Stimulated activated CD8-positive, alpha-beta memory T cell treated with anti-CD3 and anti-CD28 coated beads, Interleukin-12 subunit alpha, Interleukin-12 subunit beta, amount 100 ng/mL, for 1 hour (primary cell): ENCODE measurements around the gene FAM131B.
"Not testable (repeated sequence)": the region's sequence is repeated elsewhere in the genome, so short reads cannot be mapped to it uniquely, and the experiment has no call there.

ENCODE experiments used
- DNase-seq: peaks from one replicate; pipeline ENCODE4 v3.0.0-alpha.2; 2020; ENCODE audit warnings: low read depth

FAM131B gene

DNA sequence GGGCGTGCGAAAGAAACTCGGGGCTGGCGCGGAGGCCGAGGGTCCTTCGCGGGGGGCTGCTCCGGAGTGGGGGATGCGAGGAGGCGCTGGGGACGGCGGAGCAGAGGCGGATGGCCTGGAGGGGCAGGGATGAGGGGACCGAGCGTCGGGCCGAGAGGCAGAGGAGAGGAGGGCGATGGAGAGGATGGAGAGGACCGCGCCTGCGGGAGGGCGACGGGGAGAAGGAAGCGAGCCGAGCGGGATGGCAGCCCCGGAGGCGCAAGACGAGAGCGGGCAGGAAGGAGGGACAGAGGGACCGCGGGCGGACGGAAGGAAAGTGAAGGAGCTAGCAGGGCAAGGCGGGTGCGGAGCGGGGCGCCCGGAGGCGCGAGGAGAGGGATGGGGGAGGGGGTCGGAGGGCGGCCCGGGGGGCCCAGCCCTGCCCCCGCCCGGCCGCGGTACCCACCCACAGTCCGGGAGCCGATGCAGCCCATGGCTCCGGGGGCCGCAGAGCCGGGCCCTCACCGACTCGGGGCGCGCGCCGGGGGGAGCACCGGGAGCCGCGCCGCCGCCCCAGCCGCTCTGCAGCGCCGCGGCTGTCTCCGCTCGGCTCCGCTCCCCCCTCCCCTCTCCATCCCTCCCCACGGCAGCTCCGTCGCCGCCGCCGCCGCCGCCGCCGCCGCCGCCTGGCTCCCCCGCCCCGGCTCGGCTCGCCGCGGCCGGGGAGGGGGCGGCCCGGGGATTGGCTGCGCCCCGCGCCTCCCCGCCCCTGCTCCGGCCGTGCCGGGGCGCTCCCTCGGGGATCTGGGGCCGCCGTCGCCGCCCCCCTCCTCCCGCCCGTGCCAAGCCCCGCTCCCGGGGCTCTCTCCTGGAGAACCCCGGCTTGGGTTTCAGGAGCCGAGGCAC, at the start of gene FAM131B:
Gene FAM131B (minus strand): TSS at position 583 of the 885 bp plus-strand sequence. CDS start 110 bp downstream, at position 473.
- DNase-seq, result no peak

DNA sequence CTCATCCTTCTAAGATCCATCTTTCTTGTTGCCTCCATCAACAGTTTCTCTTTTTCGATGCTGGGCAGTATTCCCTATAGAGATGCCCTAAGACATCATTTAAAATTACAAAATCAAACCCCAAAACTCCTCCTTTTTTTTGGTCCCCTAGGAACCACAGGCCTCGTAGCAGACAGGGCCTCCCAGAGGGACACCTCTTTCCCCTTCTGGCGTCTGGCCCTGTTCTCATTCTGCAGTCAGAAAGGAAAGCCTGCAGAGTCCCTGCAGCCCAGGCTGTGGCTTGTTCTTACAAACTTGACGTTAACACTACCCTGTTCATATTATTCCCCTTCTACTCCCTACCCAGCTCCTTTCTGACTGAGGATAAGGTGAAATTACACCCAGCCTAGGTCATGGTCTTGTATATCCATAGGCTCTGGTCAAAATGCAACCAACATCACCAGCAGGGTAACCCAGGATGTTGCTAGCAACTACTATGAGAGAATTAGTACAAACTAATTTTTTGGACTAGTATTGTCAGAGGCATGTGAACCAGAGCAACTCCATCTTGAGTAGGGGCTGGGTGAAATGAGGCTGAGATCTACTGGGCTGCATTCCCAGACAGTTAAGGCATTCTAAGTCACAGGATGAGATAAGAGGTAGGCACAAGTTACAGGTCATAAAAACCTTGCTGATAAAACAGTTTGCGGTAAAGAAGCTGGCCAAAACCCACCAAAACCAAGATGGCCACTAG, 49.6 kb upstream of the FAM131B start:
- no peak for DNase-seq

DNA sequence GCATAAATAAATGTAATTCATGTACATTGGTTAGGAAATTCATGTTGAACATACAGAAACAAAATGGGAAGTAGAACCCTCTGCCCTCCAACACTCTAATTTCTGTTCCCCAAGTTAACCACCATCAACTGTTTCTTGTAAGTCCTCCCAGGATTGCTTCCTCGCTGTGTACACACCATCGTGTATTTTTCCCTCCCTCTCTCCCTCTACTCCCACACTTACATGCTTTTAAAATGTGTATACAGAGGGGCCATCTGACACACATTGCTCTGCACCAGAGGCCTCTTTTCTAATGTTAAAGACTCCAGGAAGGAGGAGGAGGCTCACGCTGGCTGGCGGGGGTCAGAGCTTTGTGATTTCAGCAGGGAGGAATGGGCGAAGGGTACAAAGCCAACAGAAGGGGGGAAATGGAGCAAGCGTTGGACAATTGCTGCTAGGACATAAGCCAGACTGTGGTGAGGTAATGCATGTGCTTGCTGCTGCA, 48.0 kb upstream of the FAM131B start:
- no peak for DNase-seq

DNA sequence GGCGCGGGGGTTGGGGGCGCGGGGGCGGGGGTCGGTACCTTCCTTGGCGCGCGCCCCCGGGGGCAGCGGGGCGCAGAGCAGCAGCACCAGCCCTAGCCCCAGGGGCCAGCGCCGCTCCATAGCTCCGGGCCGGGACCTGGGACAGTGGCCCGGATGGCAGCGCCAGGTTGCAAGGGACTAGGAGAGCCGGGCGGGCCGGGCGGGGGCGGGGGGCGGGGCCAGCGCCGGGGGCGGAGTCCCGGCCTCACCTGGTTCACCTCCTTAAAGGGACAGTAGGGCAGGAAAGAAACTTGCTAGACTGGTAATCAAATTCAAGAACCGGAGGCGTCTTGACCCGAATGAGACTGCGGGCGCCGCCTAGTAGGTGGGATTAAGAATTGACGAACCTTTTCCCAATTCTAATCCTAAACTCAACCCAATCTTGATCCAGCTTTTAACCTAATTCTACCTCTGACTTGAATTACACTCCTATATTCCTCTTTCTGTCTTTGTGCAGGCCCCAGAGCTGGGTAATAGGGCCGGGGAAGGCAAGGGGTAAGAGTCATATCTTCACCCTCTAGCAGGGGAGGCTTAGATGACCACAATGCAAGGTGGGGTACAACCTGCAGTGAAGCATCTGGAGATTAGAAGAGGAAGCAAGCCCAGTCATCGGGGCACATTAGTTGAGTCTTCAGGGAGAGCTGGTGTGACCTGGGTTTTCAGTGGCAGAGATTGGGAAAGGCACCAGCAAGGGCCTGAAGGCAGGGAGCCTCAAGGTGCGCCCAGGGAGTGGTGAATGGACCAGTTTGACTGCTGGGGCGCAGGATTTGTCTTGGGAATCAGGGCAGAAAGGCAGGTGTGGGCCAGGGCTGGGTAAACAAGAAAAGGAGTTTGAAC, 46.4 kb upstream of the FAM131B start, which contains the start of gene EPHA1:
Gene EPHA1 (minus strand): TSS at position 171 of the 876 bp plus-strand sequence. CDS start 51 bp downstream, at position 120.
- peak; percentile 31 for DNase-seq

DNA sequence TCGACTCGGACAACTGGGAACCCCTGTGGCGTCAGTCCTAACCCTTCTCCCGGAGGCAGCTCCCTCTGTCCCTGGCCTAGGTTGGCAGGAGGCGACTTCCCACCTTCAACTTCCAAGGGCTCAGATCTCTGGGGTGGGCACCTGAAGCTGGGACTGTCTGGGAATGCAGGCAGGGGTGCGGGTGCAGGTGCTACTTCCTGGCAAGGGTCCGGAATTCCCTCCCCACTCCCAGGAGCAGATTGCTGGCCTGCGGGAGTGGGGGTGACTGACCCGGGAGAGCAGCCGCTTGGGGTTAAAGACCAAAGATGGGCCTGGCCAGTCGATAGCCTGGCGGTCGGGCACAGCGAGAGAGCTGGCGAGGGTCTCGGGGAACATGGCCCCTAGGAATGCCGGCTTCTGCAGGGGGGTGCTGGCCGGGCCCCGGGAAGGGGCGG, 45.8 kb upstream of the FAM131B start:
- no peak for DNase-seq

DNA sequence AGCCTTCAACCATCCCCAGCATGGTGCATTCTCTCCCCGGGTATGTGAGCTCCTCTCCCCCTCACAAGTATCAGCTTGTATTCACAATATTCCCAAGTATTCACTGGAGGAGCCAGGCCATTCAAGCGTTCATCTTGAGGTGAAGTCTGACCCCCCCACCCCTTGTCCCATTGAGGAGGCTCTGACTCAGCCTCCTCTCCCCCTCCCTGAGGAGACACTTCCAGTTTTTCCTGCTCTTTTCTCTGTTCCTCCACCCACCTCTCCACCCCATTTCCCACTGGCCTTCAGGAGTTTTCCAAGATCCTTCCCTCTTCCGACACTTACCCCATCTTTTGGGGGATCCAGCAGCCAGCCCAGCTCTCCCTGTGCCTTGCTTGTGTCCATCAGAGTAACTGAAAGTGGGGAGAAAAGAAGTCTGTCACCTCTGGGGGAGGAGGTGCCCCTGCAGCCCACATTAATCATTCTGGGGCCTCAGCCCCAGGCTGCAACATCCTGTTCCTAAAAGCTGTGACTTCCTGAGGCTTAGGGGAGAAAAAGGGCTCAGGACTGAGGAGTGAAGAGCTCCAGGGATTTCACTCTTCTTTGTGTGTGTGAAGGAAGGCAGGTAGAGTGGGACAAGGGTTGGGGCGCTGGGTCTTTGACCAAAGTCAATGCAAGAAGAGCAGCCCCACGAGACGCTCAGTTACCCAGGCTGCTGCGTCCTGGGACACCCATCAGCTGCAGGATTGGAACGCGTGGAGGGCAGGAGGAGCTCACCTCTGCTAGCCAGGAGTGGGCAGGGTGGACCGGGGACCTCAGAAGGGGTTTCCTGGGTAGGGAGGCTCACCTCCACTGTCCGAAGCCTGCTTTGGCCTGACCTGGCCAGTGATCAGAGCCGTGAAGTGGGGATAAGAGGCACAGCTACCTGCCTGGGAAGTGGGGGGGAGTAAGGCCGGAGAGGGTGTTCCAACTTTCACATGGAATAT, 45.1 kb upstream of the FAM131B start:
- DNase-seq, result no peak

DNA sequence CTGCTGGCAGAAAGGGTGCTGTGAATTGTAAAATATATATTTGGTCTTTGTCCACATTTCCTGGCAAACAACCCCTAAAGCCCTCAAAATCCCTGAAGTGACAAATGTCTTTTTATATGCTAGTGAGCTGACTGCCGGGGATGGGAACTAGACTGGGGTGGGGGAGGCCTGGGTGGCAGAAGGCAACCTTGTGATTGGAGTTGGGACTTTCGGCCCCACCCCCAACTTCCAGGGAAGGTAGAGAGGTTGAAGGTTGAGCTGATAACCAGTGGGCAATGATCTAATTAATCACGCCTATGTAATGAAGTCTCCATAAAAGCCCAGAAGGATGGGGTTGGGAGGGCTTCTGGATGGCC, 43.5 kb upstream of the FAM131B start:
- no peak for DNase-seq

DNA sequence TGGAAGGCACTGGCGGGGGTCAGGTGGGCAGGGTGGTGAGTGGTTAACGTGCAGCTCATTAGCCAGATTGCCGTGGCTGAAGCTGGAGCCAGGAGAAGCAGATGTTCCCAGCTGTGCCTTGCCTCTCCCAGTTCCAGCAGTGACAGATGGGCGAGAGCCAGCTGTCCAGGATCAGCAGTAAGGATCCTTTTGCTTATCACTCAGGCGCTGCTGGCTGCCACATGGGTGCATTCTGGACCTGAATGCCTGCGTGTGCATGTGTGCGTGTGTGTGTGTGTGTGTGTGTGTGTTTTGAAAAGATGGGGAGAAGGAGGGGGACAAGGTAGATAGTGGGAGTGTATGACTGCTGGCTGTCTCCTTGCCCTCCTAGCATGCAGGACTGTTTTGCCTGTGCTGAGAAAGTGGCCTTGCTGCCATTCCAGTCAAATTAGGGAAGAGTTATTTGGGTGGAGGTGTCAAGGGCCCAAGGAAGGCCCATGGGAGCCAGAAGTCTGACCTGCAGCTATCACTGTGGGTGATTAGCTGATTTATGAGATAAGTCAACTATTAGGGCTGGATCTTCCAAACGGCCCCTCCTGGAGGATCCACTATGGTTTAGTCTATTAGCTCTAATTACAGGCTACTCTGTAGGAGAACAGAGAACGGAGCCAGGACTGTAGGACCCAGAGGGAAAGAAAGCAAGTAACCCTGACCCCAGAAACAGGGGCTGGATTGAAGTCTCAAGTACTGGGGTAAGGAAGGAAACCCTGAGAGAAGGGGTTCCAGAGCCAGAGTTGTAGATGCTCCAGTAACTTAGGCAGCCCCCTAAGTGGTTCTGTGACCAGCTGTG, 42.9 kb upstream of the FAM131B start:
- DNase-seq, result no peak

DNA sequence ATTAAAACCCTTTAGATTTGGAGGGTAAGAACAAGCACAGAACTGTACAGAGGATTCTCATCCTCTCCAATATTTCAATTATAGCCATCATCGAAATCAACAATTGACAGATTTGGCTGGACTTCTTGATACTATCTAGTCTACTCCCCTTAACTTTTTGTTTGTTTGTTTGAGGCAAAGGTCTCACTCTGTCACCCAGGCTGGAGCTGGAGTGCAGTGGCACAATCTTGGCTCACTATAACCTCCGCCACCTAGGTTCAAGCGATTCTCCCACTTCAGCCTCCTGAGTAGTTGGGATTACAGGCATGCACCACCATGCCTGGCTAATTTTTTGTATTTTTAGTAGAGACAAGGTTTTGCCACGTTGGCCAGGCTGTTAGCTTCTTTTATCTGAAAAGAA, 39.7 kb upstream of the FAM131B start:
- not testable (repeated sequence) for DNase-seq

DNA sequence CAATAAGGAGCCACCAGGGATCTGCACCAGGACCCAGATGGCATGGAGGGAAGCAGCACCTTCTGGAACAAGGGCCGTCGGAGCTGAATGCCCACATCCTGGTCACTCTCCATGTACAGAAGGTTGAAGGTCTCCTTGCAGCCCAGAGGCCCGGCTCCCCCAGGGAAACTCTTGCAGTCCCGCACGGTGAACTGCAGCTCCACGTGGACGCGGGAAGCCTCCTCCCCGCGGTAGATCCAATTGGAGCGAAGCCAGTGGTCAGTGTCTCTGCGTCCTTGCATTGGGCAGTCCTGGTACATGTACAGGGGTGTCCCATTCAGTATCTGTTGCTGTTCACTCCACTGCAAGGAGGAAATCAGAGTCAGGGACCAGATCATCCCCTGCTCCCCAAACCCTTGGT, 38.8 kb upstream of the FAM131B start:
- no peak for DNase-seq

DNA sequence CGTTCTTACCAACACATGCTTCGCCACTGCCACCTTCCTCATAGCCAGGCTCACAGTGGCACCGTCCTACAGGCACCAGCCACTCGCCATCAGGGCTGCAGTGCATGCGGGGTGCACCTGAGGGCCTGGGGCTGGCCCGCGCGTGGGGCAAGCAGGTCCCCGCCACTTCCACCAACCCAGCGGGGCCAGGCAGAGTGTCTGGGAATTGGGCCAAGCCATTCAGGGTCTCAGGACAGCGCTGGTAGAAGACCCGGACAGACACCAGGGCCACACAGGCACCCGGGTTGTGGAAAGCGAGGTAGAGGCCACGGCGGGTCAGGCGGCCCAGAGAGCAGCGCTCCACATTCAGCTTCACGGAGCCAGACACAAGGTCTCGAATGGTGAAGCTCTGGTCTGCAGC, 37.1 kb upstream of the FAM131B start:
- no peak for DNase-seq

DNA sequence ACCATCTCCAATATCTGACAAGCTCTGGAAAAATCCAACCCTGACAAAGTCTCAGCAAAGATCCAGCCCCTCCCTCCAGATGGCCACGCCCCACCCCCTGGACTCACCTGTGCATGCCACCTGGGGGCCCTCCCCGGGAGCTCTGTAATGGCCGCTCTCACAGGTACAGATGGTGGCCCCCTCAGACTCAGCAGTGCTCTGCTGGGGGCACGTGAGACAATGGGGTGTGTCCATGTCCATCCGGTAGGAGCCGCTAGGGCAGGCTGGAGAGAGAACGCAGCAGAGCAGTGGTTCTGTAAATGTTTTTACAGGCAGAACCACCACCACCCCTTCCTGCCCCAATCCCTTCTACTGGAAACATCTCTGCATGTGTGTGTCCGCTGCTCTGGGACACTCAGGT, 36.6 kb upstream of the FAM131B start:
- DNase-seq, result no peak

DNA sequence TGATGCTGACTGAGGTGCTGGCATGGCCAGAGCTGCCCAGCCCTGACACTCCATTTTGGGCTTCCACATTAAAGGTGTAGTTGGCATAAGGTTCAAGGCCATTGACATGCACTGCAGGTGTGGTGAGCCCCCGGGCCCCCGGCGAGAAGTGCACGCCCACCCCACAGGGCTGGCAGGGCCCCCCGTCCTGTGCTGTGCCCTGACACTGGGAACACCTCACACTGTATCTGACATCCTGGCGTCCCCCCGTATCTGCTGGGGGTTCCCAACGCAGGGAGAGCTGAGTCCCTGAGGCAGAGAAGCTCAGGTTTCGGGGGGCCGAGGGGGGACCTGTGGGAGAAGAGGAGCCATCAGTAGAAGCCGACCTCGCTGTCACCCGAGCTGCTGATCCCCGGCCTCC, 36.1 kb upstream of the FAM131B start:
- DNase-seq, result no peak

DNA sequence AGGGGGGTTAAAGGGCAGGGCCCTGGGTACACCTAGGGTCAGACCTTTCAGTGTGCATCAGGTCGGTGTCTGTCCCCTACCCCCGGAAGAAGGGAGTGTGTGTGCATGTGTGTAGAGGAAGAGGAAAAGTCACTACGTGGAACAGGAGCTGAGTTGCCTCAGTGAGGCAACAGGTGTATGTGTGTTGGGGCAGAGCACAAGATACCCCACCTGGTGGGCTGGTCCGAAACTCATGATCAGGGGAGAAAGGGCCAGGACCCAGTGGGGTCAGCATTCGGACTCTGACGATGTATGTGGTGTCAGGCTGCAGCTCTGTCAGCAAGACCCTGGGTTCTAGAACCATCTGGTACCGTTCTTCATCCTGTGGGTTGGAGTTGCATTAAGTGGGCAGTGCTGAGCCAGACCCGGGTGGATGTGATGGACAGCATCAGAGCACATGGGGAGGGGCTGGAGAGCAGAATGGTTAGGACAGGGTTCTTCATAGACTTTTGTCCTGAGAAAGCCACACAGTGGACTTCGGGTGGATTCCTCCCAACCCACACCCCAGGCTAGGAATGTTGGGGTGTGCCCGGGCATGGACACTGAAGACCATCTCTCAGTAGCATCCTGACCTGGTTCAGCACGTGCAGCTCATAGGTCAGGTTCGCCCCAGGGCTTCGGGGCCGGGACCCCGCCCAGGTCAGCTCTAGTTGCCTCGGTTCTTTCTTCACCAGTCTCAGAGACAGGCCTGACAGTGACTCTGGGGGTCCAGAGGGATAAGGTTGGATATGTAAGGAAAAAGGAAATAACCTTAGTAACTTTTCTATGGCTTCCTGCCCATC, 35.4 kb upstream of the FAM131B start:
- DNase-seq, result no peak

DNA sequence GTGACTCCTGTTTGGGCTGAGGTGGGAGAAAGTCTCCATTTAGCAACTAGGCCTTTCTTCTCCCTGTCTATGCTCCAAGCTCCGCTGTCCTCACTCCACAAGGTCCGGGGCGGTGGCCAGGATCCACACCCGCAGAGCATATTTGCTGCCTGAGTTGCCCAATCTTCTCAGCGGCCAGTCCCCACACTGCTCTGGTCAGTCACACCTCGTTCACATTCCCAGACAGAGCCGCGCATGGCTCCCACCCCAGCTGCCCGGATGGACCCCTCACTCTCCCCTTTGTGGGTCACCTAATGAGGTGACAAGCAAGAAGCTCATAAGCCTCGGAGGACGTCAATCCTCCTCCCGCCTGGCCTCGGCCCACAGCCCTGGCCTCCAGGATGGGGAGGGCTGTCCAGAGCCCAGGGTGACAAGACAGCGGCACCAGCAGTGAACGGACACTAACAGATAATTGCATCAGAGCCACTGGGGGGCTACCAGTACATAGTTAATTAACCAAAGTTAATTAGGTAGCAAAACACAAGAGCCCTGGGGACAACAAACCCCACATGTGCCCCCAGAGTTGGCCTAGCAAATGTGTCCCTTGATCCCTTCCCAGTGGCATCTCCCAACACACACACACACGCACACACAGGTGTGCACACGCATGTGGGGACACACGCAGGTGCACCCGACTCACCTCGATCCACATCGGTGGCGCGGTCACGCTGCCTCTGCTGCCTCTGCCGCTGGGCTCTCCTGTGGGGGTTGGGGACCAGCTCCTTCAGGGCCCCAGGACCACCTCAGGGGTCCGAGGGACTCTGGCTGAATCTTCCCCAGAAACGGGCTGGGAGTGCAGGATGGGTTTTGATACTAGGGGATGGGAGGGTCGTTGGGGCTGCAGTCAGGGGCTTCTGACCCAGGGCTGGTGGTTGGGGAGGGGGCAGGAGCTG, 34.4 kb upstream of the FAM131B start:
- no peak for DNase-seq

DNA sequence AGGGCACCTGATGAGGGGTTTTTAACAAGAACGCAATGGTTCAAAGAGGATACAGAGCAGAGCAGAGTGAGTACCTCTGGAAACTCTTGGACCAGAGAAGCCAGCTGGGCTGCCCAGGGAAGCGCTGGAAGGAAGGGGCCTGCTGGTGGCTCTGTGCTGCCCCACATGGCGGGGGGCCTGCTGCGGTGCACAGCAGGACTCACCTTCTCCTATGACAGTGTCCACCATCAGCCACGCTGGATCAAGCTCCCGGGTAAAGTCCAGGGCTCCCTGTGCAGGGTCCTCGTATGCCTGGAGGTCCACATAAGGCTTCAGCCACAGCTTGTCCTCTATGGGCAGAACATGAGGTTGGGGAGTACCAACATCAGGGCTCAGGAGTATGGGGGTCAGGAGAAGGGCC, 33.7 kb upstream of the FAM131B start:
- DNase-seq, result no peak

DNA sequence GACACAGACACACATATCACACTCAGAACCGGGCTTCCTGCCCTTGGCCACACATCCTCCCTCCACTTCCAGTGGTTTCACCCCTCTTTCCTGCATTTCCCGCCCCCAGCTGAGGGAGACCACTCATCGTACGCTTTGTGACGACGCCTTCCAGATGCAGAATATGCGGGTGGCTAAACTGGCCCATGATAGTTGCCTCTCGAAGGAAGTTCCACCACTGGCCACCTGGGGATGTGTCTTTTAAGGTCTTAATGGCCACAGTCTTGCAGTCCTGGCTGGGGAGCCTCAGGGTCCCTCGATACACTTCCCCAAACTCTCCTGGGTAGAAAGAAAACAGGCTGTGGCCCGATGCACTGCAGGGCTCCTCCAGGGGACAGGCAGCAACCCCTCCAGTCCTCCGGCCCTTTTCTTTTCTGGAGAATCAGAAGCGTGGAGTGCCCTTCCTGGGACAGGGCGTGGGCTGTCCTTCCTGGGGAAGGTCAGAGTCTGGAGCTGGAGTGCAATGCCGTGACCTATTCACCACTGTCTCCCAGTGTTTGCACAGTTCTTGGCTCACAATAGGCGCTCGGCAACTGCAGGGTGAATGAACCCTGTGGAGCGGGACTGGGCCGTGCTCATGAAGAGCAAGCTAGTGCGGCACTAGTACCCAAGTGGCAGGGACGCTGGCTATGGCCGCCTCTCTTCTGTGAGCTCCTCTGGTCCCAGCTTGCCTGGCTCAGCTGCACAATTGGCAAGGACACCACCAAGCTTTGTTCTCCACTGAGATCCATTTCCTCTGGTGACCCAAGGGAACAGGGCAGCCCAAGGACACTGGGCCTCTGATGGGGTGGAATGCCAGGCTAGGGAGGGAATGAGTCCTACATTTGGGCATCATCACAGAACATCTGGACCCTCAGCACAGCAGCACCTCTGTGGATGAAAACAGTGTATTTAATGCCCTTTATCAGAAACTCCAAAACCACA, 33.0 kb upstream of the FAM131B start:
- DNase-seq, result no peak
